ACC112 (cell line): Measurements from ENCODE around the gene CACNA1H.
"Not testable (repeated sequence)": the region's sequence is repeated elsewhere in the genome, so short reads cannot be mapped to it uniquely, and the experiment has no call there.

Source experiments
- H2AFZ ChIP-seq: fragments of 200-600 bp; sonication (generic); one replicate; pipeline ENCODE4 v1.6.0; 2017; ENCODE audit warnings: antibody characterized with exemption, low read length; ENCODE audit not compliant: unreplicated experiment
- H3K27ac ChIP-seq: fragments of 200-600 bp; sonication (generic); 2 replicates; pipeline ENCODE4 v1.5.1; 2014; ENCODE audit warnings: low read depth, mild to moderate bottlenecking, antibody characterized with exemption, low read length, moderate library complexity
- H3K27me3 ChIP-seq: fragments of 200-600 bp; sonication (generic); 2 replicates; pipeline ENCODE4 v1.6.1; 2014; ENCODE audit warnings: mild to moderate bottlenecking, antibody characterized with exemption, low read length, moderate library complexity, mixed read lengths; ENCODE audit not compliant: insufficient read depth
- H3K36me3 ChIP-seq: fragments of 200-600 bp; sonication (generic); 2 replicates; pipeline ENCODE4 v1.6.1; 2016; ENCODE audit warnings: mild to moderate bottlenecking, antibody characterized with exemption, low read length, moderate library complexity, mixed read lengths; ENCODE audit not compliant: insufficient read depth
- H3K4me1 ChIP-seq: fragments of 200-600 bp; sonication (generic); one replicate; pipeline ENCODE4 v1.6.1; 2016; ENCODE audit warnings: low read length, mixed read lengths; ENCODE audit not compliant: insufficient read depth, unreplicated experiment, control insufficient read depth
- H3K4me3 ChIP-seq: fragments of 200-600 bp; sonication (generic); 2 replicates; pipeline ENCODE4 v1.5.1; 2014; ENCODE audit warnings: mild to moderate bottlenecking, low read depth, low read length
- H3K79me2 ChIP-seq: fragments of 200-600 bp; sonication (generic); one replicate; pipeline ENCODE4 v1.6.0; 2016; ENCODE audit warnings: low read length; ENCODE audit not compliant: control insufficient read depth, unreplicated experiment, insufficient read depth

The CACNA1H gene

DNA sequence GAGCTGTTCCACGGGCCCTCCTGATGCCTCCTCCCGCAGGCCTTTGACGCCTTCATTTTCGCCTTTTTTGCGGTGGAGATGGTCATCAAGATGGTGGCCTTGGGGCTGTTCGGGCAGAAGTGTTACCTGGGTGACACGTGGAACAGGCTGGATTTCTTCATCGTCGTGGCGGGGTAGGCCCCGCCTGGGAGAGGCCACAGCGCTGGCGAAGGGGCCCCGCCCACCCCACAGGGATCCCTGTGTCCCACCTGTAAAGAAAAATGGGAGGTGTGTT, 42.4 kb downstream of the CACNA1H start:
- Histone ChIP-seq H3K79me2 (no peaks in the 10 kb centered on the region), H2AFZ (no peak overlapping the region), H3K27ac (no peak overlapping the region), H3K4me3 (no peak overlapping the region), H3K36me3 (no peaks in the 10 kb centered on the region), H3K27me3 (no peaks in the 10 kb centered on the region), H3K4me1 (no peaks in the 10 kb centered on the region)

DNA sequence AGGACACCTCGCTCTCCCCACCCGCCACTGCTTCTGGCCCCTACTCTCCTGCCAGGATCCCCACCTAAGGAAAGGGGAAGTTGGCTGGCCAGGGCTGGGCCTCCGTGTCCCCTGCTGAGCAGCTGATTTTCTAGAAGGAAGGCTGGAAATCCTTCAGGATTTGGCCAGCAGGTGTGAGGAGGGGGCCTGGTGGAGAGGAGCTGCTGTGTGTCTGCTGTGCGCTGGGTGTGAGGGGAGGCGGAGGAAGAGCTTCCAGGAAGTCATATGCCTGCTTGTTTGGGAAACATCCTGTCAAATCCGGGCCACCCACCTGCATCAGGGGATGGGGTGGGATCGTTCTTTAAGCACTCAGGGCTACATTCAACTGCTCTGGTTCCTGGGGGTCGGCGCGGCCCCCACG, 43.6 kb downstream of the CACNA1H start:
- H2AFZ ChIP-seq, result no peak overlapping the region
- no peaks in the 10 kb centered on the region for H3K4me1 ChIP-seq
- no peaks in the 10 kb centered on the region for H3K27me3 ChIP-seq
- no peaks in the 10 kb centered on the region for H3K36me3 ChIP-seq
- no peak overlapping the region for H3K4me3 ChIP-seq
- H3K79me2 ChIP-seq, result no peaks in the 10 kb centered on the region
- no peak overlapping the region for H3K27ac ChIP-seq

GRCh38 chr16:1197237-1197866, 44.4 kb downstream of the CACNA1H start:
- Histone ChIP-seq H3K79me2 (no peaks in the 10 kb centered on the region), H3K27ac (no peak overlapping the region), H3K36me3 (no peaks in the 10 kb centered on the region), H3K4me3 (no peak overlapping the region), H2AFZ (no peak overlapping the region), H3K27me3 (no peaks in the 10 kb centered on the region), H3K4me1 (no peaks in the 10 kb centered on the region)

DNA sequence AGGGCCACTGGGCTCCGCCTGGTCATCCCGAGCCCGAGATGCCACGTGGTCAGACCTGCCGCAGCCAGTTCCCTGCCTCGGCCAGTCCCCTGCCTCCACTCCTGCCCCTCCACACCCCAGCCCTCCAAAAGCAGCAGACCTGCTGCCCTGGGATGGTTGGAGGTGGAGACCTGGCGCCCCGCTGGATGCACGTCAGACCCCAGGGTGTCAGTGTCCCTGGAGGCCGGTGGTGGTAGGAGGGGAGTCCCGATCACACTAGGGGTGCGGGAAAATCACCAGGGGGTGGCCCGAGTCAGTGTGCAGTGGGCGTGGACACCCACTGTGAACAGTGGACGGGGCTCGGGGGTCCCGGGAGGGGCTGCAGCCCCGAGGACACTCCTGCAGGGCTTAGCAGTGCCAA, 45.3 kb downstream of the CACNA1H start:
- no peak overlapping the region for H2AFZ ChIP-seq
- H3K27me3 ChIP-seq, result no peaks in the 10 kb centered on the region
- no peak overlapping the region for H3K4me3 ChIP-seq
- H3K79me2 ChIP-seq, result no peaks in the 10 kb centered on the region
- no peaks in the 10 kb centered on the region for H3K4me1 ChIP-seq
- no peak overlapping the region for H3K27ac ChIP-seq
- no peaks in the 10 kb centered on the region for H3K36me3 ChIP-seq

DNA sequence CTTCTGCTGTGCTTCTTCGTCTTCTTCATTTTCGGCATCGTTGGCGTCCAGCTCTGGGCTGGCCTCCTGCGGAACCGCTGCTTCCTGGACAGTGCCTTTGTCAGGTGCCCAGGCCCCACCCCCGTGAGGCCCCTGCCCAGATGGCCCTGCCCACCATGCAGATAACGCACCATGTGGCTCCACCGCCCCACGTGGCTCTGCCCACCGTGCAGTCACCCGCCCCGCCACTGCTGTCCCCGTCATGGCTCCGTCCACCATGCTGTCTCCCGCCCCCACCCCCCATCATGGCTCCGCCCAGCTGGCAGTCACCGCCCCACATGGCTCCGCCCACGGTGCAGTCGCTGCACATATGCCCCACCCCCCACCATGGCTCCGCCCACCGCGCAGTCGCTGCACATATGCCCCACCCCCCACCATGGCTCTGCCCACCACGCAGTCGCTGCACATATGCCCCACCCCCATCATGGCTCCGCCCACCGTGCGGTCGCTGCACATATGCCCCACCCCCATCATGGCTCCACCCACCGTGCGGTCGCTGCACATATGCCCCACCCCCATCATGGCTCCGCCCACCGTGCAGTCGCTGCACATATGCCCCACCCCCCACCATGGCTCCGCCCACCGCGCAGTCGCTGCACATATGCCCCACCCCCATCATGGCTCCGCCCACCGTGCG, 45.9 kb downstream of the CACNA1H start:
- not testable (repeated sequence) for H3K4me1 ChIP-seq, H3K27me3 ChIP-seq, H3K4me3 ChIP-seq

DNA sequence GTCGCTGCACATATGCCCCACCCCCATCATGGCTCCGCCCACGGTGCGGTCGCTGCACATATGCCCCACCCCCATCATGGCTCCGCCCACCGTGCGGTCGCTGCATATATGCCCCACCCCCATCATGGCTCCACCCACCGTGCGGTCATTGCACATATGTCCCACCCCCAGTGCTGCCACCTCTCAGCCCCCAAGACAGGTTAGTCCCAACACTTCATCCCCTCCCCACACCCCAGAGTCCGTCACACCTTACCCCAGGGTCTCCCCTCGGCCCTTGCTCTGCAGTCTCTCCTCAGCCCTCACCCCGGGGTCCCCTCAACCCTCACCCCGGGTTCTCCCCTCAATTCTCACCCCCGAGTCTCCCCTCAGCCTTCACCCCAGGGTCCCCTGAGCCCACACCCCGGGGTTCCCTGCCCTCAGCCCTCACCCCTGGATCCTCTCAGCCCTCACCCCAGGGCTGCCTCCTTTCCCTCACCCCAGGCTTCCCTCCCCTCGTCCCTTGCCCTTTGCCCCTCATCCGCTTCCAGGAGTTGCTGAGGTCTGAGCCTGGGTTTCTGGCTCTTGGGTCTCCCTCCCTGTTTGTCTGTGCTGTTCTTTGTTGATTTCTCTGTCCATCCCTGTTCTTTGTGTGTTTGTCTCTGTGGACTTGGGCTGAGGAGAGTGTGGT, 46.6 kb downstream of the CACNA1H start:
- Histone ChIP-seq H3K4me1 (no peaks in the 10 kb centered on the region), H3K4me3 (no peak overlapping the region), H2AFZ (no peak overlapping the region), H3K79me2 (no peaks in the 10 kb centered on the region), H3K36me3 (no peaks in the 10 kb centered on the region), H3K27me3 (no peaks in the 10 kb centered on the region), H3K27ac (no peak overlapping the region)

More for the DNA sequence above, 45.9 kb downstream of the CACNA1H start:
- H2AFZ ChIP-seq, H3K79me2 ChIP-seq, H3K36me3 ChIP-seq, H3K27ac ChIP-seq: not testable (repeated sequence)

DNA sequence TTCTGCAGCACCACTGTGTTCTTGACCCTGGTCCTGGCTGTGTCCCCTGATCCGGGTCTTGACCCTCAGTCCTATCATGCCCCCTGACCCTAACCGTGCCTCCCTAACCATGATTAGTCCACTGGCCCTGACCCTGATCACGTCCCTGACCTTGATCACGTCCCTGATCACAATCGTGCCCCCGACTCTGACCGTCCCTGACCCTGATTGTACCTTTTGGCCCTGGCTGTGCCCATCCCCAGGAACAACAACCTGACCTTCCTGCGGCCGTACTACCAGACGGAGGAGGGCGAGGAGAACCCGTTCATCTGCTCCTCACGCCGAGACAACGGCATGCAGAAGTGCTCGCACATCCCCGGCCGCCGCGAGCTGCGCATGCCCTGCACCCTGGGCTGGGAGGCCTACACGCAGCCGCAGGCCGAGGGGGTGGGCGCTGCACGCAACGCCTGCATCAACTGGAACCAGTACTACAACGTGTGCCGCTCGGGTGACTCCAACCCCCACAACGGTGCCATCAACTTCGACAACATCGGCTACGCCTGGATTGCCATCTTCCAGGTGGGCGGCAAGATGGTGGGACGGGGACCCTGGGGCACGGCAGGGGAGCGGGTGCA, 47.2 kb downstream of the CACNA1H start:
- Histone ChIP-seq H3K4me3 (no peak overlapping the region), H2AFZ (no peak overlapping the region), H3K27ac (no peak overlapping the region), H3K36me3 (no peaks in the 10 kb centered on the region), H3K4me1 (no peaks in the 10 kb centered on the region), H3K27me3 (no peaks in the 10 kb centered on the region), H3K79me2 (no peaks in the 10 kb centered on the region)

DNA sequence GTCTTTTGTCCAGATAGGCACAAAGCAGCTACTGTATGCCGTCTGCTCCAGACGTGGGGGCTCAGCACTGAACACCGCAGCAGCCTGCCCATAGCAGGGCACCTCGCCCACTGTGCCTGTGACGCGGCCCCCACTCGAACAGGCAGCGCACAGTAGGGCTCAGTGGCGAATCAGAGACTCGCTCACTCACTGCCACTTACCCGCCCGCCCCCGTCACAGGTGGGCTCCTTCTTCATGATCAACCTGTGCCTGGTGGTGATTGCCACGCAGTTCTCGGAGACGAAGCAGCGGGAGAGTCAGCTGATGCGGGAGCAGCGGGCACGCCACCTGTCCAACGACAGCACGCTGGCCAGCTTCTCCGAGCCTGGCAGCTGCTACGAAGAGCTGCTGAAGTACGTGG, 48.5 kb downstream of the CACNA1H start:
- Histone ChIP-seq H3K4me1 (no peaks in the 10 kb centered on the region), H2AFZ (no peak overlapping the region), H3K4me3 (no peak overlapping the region), H3K36me3 (no peaks in the 10 kb centered on the region), H3K27ac (no peak overlapping the region), H3K79me2 (no peaks in the 10 kb centered on the region), H3K27me3 (no peaks in the 10 kb centered on the region)

DNA sequence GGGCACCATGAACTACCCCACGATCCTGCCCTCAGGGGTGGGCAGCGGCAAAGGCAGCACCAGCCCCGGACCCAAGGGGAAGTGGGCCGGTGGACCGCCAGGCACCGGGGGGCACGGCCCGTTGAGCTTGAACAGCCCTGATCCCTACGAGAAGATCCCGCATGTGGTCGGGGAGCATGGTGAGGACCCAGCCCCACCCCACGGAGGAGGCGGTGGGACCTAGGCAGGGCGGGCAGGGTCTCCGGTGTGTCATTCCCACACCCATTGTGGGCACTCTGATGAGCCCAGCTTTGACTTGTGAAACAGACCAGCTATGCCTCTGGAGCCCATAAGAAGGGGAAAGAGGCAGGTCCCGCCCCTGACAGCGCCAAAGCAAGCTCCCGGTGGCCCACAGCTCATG, 49.4 kb downstream of the CACNA1H start:
- H3K79me2 ChIP-seq, result no peaks in the 10 kb centered on the region
- H3K4me1 ChIP-seq, result no peaks in the 10 kb centered on the region
- no peak overlapping the region for H2AFZ ChIP-seq
- no peaks in the 10 kb centered on the region for H3K36me3 ChIP-seq
- H3K27me3 ChIP-seq, result no peaks in the 10 kb centered on the region
- H3K27ac ChIP-seq, result no peak overlapping the region
- H3K4me3 ChIP-seq, result no peak overlapping the region

DNA sequence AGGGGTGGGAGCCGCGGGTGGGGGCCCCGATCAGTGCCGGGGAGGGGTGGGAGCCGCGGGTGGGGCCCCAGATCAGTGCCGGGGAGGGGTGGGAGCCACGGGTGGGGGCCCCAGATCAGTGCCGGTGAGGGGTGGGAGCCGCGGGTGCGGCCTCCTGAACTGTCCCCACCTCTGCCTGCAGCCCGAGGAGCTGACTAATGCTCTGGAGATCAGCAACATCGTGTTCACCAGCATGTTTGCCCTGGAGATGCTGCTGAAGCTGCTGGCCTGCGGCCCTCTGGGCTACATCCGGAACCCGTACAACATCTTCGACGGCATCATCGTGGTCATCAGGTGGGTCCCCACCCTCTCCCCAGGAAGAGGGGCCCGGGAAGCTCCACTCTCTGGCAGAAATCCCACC, 52.0 kb downstream of the CACNA1H start:
- Histone ChIP-seq H2AFZ (no peak overlapping the region), H3K79me2 (no peaks in the 10 kb centered on the region), H3K27me3 (no peaks in the 10 kb centered on the region), H3K4me1 (no peaks in the 10 kb centered on the region), H3K27ac (no peak overlapping the region), H3K36me3 (no peaks in the 10 kb centered on the region), H3K4me3 (no peak overlapping the region)

GRCh38 chr16:1206326-1206725, 53.4 kb downstream of the CACNA1H start:
- Histone ChIP-seq H3K4me3 (no peak overlapping the region), H3K27ac (no peak overlapping the region), H3K36me3 (no peaks in the 10 kb centered on the region), H3K27me3 (no peaks in the 10 kb centered on the region), H2AFZ (no peak overlapping the region), H3K79me2 (no peaks in the 10 kb centered on the region), H3K4me1 (no peaks in the 10 kb centered on the region)
